WERI-Rb-1 (cell line): ENCODE results near the gene SRSF1.

ENCODE experiments used
- DNase-seq: peaks from one replicate; pipeline ENCODE4 v3.0.0-alpha.2; 2020
- H3K27ac ChIP-seq: fragments of 250-450 bp; sonication (Bioruptor Pico); 2 replicates; pipeline ENCODE4 v1.5.1; 2020; ENCODE audit warnings: mild to moderate bottlenecking, moderate library complexity
- H3K27me3 ChIP-seq: fragments of 250-450 bp; sonication (Bioruptor Pico); 2 replicates; pipeline ENCODE4 v1.5.1; 2021; ENCODE audit warnings: mild to moderate bottlenecking, low read depth, moderate library complexity; ENCODE audit not compliant: insufficient read depth, severe bottlenecking
- H3K36me3 ChIP-seq: fragments of 250-450 bp; sonication (Bioruptor Pico); 2 replicates; pipeline ENCODE4 v1.5.1; 2020; ENCODE audit warnings: mild to moderate bottlenecking, moderate library complexity
- H3K4me3 ChIP-seq: 2 replicates; pipeline ENCODE4 v1.5.1; 2011; ENCODE audit warnings: low read depth, mild to moderate bottlenecking, control low read depth, low read length
- H3K9me3 ChIP-seq: fragments of 250-450 bp; sonication (Bioruptor Pico); 2 replicates; pipeline ENCODE4 v1.5.1; 2021; ENCODE audit warnings: mild to moderate bottlenecking, moderate library complexity; ENCODE audit not compliant: severe bottlenecking
- TF ChIP-seq, protein P1 (sequence below): IDR thresholded peaks from 2 replicates; pipeline ENCODE4 v1.5.1; 2011; ENCODE audit warnings: low read depth, mild to moderate bottlenecking, control low read depth, inconsistent platforms, low read length

Gene SRSF1

DNA sequence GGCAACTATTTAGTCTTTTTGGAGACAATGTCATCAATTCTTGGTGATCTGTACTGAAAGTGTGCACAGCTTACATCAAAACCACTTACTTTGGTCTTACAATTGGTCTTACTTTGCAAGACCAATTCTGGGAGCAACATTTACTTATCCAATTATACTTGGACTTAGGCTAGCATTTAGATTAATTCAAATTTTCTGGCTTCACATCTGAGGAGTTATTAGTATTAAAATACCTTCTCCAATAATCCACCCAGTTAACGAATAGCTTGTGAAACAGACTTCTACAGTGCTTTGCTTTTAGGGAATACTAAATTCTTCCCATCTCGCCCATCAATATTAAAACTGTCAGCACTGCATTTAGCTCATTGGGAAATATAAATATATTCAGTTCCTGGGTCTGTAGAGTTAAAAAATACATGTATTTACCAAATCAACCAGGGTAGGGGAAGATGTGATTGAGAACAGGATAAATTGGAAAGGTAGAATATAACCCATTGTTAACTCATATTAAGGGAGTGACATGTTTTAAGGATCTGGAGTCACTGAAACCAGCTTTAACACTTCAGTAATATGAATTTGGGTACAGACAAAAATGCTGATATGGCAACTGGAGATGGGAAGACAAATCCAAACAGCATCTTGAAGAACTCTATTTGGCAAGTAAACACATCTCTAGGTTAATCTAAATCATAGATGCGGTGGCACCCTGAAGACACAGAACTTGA, 9.8 kb downstream of the SRSF1 start:
- H3K9me3 ChIP-seq: no peaks in the 10 kb centered on the region
- H3K4me3 ChIP-seq: no peak overlapping the region
- TF ChIP-seq, protein P1, sequence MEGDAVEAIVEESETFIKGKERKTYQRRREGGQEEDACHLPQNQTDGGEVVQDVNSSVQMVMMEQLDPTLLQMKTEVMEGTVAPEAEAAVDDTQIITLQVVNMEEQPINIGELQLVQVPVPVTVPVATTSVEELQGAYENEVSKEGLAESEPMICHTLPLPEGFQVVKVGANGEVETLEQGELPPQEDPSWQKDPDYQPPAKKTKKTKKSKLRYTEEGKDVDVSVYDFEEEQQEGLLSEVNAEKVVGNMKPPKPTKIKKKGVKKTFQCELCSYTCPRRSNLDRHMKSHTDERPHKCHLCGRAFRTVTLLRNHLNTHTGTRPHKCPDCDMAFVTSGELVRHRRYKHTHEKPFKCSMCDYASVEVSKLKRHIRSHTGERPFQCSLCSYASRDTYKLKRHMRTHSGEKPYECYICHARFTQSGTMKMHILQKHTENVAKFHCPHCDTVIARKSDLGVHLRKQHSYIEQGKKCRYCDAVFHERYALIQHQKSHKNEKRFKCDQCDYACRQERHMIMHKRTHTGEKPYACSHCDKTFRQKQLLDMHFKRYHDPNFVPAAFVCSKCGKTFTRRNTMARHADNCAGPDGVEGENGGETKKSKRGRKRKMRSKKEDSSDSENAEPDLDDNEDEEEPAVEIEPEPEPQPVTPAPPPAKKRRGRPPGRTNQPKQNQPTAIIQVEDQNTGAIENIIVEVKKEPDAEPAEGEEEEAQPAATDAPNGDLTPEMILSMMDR: no peak
- H3K27me3 ChIP-seq: no peaks in the 10 kb centered on the region
- peaks cover 48% of the 10 kb centered on the region for H3K36me3 ChIP-seq
- H3K27ac ChIP-seq: no peak overlapping the region
- DNase-seq: no peak

DNA sequence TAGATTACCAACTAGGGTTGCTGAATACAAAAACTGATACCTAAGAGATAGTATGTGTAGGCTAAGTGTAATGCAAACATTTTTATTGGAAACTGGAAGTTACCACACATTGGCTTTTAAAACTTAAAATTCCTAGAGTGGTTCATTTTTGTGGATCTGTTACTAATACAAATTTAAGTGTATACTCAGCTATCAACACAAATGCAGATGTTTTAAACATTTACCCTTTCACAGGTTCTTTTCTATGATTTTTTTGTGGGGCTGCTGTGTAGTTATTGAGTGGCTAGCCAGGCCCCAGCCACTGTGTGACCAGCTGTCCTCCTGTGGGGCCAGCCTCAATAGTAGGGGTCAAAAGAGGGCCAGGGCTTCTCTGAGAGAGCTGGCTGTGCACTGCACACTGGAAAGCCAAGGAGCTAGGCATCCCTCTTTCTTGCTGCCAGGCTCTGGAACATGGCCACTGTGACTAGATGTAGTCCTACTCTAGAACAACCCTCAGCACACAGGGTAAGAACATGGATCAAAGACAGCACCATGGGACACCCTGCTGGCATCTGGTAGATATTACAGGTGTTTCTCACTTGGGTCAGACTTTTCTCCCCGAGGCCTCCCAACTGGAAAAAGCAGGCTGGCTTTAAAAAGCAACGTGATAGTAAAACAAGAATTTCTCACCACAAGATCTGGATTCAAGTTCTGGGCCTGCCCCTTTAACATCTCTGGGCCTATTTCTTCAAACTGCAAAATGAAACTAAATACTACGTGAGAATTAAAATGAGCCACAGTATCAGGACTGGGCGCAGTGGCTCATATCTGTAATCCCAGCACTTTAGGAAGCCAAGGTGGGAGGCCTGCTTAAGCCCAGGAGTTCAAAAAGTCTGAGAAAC, 11.7 kb downstream of the SRSF1 start:
- TF ChIP-seq, protein P1: peak; percentile 78
- no peaks in the 10 kb centered on the region for H3K9me3 ChIP-seq
- DNase-seq: peak; percentile 84
- H3K4me3 ChIP-seq: no peak overlapping the region
- H3K27me3 ChIP-seq: no peaks in the 10 kb centered on the region
- H3K36me3 ChIP-seq: peaks cover 29% of the 10 kb centered on the region
- H3K27ac ChIP-seq: peak overlapping the region; percentile 11

DNA sequence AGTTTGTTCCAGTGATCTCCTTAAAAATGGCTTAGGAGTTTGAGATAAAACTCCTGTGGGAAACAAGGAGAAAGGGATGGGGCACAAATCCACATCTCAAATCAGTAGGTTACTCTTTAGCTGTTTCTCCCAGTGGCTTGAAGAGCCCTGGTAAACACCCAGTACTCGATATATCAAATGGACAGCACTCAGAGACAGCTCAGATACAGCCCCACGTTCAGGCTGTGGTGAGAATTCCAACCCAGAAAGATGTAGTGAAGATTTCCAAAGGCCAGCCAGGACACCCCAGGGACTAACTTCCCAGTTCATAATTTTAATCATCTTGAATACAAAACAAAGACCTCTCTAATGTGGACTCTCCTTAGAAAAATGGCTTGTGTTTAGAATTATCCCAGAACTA, 12.6 kb downstream of the SRSF1 start:
- H3K27ac ChIP-seq: no peak overlapping the region
- no peak for DNase-seq

DNA sequence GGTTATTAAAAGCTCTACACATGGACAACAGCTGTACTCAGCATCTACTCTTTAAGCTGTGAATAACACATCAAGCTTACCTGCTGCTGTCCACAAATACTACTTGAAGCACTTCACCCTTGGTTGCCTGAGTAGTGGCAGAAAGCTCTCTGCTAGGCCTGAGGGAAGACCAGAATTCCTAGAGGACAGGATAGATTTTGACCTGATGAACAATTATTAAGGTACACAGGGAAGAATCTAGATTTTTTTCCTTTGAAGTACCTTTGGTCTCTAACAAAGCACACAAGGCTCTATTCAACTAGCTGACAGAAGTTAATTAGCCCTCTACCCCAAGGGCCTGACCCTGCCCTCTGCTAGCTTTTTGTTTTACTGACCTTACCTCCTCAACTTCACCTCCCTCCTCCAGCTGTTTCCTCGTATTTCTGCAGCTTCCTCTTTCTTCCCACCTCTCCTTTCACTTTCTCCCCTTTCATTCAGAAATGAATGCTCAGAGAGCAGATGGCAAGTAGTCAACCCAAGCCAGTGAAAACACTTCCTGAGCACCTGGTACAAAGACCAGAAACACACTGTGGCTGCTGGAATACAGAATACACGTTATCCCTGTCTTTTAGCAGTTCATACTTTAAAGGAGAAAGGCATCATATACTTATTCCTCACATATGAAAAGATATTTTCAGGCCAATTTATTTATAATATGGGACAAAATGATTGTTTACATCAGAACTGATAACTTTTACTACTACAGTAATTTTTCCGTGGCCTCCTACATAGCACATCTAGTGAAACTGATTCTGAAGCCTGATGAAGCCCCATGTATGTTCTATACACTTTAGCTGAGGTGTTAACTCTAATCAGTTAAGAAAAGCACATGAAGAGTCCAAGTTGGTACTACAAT, 13.3 kb downstream of the SRSF1 start:
- Histone ChIP-seq H3K36me3 (peaks cover 19% of the 10 kb centered on the region), H3K27ac (no peak overlapping the region; the same call in 1 of the 2 replicates), H3K4me3 (no peak overlapping the region), H3K9me3 (no peaks in the 10 kb centered on the region), H3K27me3 (no peaks in the 10 kb centered on the region)
- peak; percentile 23 for DNase-seq
- TF ChIP-seq, protein P1: no peak

More for the DNA sequence above, 12.6 kb downstream of the SRSF1 start:
- Histone ChIP-seq H3K9me3 (no peaks in the 10 kb centered on the region), H3K4me3 (no peak overlapping the region), H3K36me3 (peaks cover 23% of the 10 kb centered on the region), H3K27me3 (no peaks in the 10 kb centered on the region)
- TF ChIP-seq, protein P1: no peak

DNA sequence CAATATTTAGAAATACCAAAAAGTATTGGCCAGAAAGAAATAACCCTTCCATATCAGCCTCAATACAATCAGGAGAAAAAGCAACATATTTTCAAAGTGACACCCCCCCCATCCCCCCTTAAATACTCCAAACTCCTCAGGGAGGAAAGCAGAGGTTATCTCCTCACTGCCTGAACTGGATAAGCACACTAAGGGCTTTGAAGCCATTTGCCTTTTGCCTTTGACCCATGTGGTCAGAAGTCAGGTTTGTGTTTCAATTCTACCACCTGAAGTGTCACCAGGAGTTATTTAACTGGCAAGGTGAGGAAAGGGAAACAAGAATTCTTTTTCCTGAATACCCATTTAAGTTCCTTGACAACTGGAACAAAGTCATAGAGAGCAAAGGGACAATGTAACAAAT, 15.5 kb downstream of the SRSF1 start:
- DNase-seq: no peak
- H3K27me3 ChIP-seq: no peaks in the 10 kb centered on the region
- no peak overlapping the region for H3K4me3 ChIP-seq
- no peak overlapping the region for H3K27ac ChIP-seq
- TF ChIP-seq, protein P1: no peak
- no peaks in the 10 kb centered on the region for H3K9me3 ChIP-seq
- peaks cover 12% of the 10 kb centered on the region for H3K36me3 ChIP-seq
